HG03060 (cell line): ENCODE measurements around the gene DTX3.
"Not testable (repeated sequence)": the region's sequence is repeated elsewhere in the genome, so short reads cannot be mapped to it uniquely, and the experiment has no call there.

Experiments used
- ATAC-seq: cut with Tn5 transposase; IDR thresholded peaks from one replicate; pipeline ENCODE4 v1.9.1; 2021; ENCODE audit warnings: low read depth, moderate number of reproducible peaks; ENCODE audit not compliant: unreplicated experiment

The DTX3 gene

DNA sequence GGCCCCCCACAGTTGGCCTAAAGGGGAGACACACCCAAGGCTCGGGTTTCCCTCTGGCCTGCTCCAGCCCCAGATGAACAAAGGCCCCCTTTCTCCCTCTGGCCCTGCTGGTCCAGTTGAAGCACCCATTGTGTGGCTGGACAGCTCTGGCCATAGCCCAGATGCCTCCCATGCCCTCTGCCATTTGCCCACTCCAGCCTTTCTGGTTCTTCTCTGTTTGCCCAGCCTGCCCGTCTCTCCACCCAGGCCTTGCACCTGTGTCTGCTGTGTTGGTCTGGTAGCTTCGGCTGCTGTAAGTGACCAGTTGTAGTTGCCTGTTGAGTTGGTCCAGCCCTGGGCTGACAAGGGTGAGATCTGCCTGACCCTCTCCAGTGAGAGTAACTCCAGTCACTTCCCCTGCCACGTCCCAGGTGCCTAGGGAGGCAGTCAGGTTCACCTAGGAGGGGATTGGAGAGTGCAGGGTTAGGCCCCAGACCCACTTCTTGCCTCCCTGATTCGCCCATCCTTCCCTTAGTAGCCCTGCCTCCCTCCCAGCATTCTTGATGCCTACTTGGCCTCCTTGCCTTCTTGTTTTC lies 25.4 kb downstream of the DTX3 start:
- no peak for ATAC-seq

DNA sequence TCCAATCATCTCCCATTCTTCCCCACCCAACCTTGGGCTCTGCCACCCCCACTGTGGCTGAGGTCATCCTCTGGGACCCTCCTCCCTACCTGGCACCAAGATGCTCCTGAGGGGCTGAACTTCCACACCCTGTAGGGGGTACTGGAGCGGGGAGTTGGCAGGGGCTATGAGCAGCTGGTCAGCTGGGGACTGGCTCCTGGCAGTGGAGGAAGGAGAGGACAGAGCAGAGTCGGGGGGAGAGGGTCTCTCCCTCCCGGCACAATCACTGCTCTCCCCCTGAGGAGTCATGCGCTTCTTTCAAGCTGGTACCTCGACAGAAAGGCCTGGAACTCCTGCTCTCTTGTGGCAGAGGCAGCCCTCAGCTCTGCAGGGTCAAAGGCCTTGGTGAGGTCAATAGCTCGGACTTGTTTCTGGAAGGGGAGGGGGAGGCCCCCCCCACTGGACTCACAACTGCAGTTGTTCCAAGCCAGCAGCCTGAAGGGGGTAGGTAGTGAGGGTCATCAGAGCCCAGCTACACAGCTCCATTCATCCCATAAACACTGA lies 26.3 kb downstream of the DTX3 start:
- ATAC-seq, result no peak

DNA sequence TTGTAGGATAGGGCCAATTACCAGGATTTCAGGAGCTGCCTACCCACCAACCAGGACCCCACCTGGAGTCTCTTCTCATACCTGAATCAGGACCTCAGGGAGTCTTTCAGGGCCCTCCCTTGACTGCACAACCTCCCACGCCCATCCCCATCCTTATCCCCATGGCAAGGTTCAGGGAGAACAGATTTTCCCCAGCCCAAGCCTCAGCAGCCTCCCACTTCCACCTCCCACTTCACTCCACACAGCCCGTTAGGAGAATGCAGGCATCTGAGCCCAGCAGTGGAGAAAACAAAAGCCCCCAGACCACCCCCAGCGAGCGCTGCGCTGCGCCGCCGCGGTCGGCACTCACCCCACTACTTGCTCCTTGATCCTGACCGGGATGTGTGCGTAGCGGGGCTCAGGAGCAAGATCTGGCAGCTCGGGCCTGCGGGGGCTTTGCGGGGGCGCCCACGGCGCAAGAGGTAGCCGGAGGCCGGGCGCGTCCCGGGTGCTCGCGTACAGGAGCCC lies 27.0 kb downstream of the DTX3 start:
- ATAC-seq, result no peak

DNA sequence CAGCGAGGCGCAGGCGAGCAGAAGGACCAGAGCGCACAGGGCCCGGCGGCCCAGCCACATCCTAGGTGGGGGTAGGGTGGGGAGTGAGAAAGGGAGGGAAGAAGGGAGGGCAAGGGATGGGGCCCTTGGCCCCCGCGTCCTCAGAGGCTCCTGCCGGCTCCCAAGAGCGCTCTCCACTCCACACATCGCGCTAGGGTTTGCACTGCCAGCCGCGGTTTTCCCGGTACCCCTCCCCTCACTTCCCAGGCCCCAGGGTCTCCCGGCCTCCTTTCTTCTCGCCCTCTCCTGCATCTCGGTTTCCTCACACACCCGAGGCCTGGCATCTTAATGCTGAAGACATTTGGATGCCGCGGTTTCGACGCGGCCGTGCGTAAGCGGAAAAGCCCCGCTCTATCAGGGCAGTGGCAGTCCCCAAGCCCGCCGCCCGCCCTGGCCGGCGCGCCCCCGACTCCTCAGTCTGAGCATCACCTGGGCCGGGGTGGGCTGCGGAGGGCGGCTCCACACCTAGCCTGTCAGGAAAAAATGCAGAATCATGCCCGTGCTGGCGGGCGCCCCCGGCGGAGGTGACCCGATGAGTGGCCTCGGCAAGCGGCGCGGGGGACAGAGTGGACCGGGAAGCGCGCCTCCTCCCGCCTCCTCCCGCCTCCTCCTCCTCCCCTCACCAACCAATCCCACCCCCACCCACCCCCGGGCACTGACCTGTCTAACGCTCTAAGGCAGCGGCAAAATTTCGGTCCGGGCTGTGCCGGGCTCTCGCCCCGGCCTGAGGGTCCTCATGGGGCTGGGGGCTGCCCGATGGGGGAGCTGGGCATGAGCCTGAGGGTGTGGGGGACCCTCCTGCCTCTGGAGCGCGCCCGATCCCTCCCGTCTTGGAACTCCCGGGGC lies 27.7 kb downstream of the DTX3 start:
- no peak for ATAC-seq

DNA sequence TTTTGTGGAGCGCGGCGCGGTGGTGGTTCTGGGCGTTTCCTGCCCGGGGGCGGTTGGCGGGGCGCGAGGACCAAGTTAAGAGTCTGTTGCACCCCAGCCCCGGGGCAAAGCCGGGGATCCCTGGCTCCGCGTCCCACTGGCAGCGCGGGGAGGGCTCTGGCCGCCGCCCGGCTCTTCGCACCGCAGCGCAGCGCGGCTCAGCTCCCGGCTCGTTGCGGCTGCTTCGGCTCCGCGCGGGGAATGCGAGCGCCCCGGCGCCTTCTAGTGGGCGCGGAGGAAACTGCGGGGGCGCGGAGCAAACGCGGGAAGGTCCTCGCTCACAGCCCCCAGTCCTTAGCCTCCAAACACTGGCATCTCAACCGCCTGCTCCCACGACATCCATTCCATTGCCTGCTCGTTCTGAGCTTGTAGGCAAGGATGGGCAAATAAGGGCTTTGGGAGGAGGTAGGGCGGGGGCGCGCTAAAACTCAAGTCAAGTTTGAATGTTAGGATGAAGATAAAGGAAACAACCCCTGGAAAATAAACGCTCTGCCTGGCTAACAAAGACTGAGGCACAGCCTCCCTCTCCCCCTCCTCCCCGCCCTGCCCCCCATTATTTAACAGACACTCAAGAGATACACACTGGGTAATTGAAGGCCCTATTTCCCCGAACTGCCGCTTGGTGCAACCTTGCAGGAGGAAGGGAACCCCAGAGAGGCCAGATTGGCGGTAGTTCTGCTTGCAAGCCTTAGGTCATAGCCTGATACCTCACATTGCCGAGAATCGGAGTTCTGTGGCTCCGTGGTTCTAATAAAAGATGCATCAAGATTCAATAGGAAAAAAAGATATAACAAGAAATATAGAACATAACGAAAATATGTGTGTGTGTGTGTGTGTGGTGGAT lies 28.6 kb downstream of the DTX3 start, which contains the start of gene B4GALNT1:
TSS of gene B4GALNT1 (minus strand) at position 244 of the 883 bp plus-strand sequence. CDS start 1,069 bp downstream, outside the sequence.
- ATAC-seq, result no peak

DNA sequence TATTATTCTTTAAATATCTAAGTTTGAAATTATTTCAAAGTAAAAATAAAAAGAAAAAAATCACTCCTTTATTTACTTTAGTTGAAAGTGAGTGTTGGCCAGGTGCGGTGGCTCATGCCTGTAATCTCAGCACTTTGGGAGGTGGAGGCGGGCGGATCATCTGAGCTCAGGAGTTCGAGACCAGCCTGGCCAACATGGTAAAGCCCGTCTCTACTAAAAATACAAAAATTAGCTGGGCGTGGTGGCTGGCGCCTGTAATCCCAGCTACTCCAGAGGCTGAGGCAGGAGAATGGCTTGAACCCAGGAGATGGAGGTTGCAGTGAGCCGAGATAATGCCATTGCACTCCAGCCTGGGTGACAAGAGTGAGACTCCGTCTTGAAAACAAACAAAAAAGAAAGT lies 32.1 kb downstream of the DTX3 start:
- not testable (repeated sequence) for ATAC-seq

DNA sequence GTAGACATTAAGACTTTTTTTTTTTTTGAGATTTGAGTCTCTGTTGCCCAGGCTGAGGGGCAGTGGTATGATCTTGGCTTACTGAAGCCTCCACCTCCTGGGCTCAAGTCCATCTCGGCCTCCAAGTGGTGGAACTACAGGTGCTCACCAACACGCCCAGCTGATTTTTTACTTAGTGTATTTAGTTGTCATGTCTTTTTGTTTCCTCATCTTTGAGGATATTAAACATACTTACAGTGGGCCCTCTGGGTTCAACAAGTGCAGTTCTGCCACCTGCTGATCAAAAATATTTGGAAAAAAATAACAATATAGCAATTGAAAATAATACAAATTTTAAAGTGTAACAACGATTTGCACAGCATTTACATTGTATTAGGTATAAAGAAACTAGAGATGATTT lies 32.7 kb downstream of the DTX3 start:
- ATAC-seq, result no peak

DNA sequence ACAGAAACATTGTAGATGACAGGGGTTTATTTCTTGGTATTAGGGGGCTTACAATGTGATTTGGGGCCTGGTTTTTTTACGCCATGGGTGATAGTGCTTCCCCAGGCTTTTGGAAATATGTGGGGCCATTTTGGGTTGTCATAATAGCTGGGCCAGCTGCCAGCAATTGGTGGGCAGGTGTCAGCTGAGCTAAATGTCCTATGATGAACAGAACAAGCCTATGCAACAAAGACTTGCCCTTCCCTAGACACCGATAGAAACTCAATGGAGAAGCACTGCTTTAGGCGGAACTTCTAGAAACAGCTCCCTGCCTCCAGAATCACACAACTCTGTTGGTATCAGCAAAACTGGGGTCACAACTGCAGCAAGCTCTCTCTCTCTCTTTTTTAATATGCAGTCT lies 33.5 kb downstream of the DTX3 start:
- no peak for ATAC-seq

DNA sequence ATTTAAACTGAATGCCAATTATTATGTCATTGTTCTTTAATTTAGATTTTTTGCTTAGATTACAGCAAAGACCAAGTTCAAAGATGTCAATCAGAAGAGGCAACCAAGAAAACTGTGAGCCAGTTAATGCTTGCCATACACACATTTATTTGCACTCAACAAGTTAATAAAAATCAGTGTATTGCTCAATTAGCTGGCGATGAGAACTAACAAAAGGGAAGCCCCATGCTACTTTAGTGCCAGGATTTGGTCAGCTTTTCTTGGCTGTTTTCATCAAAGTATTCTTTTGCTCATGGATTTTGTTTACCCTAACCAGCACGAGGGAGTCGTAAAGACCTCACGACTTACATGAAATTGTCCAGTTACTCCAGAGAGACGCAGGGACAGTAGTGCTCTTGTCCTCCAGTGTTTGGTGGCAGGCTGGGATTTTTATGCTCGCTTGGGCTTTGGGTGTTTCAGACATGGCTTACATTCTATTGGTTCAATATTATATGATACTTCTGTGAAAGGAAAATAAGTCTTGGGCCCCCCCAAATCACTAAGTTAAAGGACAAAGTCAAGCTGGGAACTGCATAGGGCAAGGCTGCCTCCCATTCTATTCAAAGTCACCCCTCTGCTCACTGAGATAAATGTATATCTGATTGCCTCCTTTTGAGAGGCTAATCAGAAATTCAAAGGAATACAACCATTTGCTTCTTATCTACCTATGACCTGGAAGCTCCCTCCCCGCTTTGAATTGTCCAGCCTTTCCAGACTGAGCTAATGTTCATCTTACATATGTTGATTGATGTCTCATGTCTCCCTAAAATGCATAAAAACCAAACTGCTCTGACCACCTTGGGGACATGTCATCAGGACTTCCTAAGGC lies 35.8 kb downstream of the DTX3 start:
- ATAC-seq, result no peak

DNA sequence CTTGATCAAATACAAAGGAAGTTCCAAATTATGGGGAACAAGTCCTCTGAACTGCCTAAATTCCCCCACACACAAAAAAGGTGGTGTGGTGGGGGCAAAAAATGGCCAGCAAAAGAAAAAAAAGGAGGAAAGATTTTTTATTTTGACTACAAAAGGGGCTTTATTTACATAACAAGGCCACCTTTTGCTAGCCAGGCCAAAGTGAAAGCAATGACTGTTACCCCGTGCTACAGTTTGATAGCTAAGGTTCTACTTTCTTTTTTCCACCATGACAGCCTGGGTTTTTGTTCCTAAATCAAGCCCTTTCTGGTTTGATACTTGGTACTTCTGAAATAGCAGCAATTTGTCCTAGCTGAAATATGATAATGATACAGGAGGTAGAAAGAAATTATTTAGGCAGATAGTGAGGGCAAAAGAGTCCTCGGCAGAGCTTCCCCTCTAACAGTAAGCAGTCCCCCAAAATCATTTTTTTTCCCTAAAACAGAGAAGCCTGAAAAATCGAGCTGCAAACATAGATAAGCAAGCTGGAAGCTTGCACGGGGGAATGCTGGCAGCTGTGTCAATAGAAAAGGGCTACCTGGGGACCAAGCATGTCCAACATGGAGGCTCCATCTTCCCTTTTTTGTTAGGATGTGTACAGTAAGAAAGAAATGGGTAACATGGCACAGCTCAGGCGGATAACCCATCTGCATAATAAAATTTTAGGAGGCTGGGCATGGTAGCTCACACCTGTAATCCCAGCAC lies 37.2 kb downstream of the DTX3 start:
- no peak for ATAC-seq

DNA sequence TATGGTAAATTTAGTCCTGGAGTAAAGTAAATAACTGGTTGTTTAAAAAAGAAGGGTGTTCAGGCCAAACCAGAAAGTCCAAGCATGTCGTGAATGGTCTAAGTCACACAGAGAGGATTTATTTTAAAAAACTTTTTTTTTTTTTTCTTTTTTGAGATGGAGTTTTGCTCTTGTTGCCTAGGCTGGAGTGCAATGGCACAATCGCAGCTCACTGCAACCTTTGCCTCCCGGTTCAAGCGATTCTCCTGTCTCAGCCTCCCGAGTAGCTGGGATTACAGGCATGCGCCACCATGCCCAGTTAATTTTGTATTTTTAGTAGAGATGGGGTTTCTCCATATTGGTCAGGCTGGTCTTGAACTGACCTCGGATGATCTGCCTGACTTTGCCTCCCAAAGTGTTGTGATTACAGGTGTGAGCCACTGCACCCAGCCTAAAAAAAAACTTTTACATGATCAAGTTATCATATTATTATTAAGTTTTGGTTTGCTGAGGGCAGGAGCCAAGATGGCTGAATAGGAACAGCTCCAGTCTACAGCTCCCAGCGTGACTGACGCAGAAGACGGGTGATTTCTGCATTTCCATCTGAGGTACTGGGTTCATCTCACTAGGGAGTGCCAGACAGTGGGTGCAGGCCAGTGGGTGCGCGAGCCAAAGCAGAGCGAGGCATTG lies 41.5 kb downstream of the DTX3 start:
- ATAC-seq, result not testable (repeated sequence)

DNA sequence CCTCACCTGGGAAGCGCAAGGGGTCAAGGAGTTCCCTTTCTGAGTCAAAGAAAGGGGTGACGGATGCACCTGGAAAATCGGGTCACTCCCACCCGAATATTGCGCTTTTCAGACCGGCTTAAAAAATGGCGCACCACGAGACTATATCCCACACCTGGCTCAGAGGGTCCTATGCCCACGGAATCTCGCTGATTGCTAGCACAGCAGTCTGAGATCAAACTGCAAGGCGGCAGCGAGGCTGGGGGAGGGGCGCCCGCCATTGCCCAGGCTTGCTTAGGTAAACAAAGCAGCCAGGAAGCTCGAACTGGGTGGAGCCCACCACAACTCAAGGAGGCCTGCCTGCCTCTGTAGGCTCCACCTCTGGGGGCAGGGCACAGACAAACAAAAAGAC lies 42.0 kb downstream of the DTX3 start:
- not testable (repeated sequence) for ATAC-seq

DNA sequence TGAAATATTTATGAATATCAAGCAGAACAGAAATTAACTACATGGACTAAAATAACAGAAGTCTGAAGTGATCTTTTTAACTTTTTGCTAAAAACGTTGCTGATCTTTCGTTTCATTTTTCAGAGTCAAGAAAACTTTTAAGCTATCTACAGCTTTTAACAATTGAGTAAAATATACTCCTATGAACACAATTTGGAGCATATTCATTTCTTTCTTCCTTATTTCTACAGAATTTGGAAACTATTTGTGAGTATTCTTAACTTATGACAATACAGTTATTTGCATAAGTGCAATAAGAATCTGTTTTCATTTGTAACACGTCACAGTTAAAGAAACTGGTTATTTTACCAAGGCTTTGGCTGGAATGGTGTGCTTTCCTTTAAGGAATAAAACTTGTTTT lies 49.4 kb downstream of the DTX3 start:
- no peak for ATAC-seq

DNA sequence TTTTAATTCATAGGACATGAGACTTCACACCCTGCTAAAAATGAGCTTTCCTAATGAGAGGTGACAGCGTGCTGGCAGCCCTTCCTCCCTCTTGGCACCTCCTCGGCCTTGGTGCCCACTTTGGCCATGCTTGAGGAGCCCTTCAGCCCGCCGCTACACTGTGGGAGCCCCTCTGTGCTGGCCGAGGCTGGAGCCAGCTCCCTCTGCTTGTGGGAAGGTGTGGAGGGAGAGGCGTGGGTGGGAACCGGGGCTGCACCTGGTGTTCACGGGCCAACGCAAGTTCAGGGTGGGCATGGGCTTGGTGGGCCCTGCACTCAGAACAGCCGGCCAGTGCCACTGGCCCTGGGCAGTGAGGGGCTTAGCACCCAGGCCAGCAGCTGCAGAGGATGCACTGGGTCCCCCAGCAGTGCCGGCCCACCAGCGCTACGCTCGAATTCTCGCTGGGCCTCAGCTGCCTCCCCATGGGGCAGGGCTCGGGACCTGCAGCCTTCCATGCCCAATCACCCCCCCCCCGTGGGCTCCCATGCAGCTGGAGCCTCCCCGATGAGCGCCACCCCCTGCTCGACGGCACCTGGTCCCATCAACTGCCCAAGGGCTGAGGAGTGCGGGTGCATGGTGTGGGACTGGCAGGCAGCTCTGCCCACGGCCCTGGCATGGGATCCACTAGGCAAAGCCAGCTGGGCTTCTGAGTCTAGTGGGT lies 51.1 kb downstream of the DTX3 start:
- ATAC-seq, result no peak

DNA sequence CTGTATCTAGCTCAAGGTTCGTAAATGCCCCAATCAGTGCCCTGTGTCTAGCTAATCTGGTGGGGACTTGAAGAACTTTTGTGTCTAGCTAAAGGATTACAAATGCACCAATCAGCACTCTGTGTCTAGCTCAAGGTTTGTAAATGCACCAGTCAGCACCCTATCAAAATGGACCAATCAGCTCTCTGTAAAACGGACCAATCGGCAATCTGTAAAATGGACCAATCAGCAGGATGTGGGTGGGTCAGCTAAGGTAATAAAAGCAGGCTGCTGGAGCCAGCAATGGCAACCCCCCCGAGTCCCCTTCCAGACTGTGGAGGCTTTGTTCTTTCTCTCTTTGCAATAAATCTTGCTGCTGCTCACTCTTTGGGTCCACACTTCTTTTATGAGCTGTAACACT lies 51.8 kb downstream of the DTX3 start:
- not testable (repeated sequence) for ATAC-seq

DNA sequence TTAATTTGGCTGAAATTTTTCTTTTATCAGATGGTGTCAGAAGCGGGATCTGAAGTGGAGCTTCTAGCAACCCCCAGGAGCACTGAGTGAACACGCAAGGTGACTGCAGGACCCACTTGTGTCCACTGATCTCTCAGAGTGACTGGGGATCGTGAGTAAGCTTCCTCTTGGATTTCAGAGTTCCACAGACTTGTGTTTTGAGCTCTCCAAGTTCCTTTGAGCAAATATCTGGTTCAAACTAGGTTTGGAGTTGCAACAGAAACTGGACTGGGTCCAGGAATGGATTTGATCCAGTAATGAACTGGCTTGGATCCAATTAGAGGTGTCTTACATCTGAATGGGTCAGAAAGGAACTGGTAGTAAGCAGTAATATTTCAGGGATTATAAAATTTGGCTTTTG lies 53.1 kb downstream of the DTX3 start:
- ATAC-seq, result no peak

DNA sequence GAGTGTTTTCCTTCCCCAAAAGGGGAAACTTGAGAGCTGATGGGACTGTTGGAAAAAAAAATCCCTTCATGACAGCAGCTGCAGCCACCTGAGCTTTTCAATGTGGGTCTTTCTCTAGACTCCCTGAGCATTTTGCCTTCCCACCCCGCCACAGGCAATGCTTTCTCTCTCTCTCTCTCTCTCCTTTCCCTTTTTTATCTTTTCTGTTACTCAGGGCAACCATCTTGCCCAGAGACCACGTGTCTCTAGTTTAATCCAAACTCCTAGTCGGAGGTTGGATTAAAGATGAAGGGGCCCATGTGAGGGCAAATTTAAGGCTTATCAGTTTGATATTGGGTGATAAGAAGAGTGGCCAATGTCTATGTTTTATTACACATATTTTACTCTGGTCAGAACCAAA lies 54.3 kb downstream of the DTX3 start:
- no peak for ATAC-seq
